Measurements from ENCODE around the gene ZBTB26. TPM values are rescaled to one million over a fixed set of nuclear protein-coding genes. Genes with fewer than 3 reads are reported as not detected.

Gene ZBTB26
- total and polyA plus RNA-seq, 12 donors, result 2.0 to 5.5 (median 3.7) TPM

DNA sequence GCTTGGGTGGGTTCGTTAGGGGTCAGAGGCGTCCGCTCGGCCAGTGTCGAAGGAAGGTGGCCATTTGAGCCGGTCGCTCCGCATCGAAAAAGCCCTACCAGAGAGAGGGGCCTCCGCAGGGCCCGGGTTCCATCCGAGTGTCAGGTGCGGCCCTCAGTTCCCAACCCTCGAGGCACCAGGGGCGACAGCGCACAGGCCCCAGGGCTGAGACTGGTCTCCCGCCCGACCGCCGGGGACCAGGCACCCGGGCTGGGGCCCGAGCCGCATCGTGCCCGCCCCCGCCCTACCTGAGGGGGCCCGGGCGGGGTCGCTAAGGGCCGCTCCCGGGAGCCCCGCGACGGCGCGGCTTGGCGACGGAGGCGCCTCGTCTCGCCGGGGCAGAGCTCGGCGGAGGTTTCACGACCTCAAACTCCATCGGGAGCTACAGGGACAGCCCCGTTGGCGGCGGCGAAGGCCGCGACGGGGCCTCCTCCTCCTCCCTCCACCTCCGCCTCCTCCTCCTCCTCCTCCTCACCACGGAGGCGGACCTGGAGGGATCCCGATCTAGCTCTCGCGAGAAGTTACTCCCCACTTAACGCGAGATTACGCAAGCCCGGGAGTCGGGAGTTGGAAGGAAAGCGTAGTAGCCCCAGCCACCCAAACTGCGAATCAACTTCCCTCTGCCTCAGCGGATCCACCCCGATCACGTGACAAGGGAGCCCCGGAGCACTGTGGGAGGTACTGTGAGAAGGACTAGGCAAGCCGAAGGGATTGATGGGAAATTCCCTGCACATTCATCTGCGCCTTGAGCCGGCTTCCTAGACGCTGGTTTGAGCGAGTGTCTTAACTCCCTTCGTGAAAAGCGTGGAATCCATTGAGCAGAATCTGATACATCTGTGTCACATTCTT lies 26.2 kb downstream of the ZBTB26 start, which contains the start of gene RC3H2:
Gene RC3H2 (minus strand): TSS at position 537 of the 888 bp plus-strand sequence. CDS start 7,850 bp downstream, outside the sequence.
- TF ChIP-seq, protein P1, sequence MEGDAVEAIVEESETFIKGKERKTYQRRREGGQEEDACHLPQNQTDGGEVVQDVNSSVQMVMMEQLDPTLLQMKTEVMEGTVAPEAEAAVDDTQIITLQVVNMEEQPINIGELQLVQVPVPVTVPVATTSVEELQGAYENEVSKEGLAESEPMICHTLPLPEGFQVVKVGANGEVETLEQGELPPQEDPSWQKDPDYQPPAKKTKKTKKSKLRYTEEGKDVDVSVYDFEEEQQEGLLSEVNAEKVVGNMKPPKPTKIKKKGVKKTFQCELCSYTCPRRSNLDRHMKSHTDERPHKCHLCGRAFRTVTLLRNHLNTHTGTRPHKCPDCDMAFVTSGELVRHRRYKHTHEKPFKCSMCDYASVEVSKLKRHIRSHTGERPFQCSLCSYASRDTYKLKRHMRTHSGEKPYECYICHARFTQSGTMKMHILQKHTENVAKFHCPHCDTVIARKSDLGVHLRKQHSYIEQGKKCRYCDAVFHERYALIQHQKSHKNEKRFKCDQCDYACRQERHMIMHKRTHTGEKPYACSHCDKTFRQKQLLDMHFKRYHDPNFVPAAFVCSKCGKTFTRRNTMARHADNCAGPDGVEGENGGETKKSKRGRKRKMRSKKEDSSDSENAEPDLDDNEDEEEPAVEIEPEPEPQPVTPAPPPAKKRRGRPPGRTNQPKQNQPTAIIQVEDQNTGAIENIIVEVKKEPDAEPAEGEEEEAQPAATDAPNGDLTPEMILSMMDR (IDR thresholded peaks at IDR 0.05), result no peak
- peaks cover 5 to 49% (median 40%) of the 10 kb centered on the region in 9 donors for H3K4me1 ChIP-seq
- H3K27me3 ChIP-seq, result no peaks in the 10 kb centered on the region
- WGBS, 2 donors, result 0% methylated on average over 75 to 77 of the region's 77 CpGs
- H3K36me3 ChIP-seq, result peaks cover 0 to 24% (median 0%) of the 10 kb centered on the region in 9 donors
- ATAC-seq (peak; percentile 97 to 99 (median 99)), DNase-seq (peak; percentile 93 to 99)
- intact Hi-C loops (cut with DNase I), result loop anchor here in 5 of 10 donors (1.0 to 10.0 kb wide), 6 partner anchors 26 to 90 kb away; partner anchors contain the start of genes RABGAP1 (in 2 of the 5) and ZBTB26 (in 1 of the 5)
- peak within 1 kb of the TSS; percentile 73 to 99 (median 86) for H3K4me3 ChIP-seq
- peak within 1 kb of the TSS; percentile 89 to 98 (median 94) for H3K27ac ChIP-seq
- H3K9me3 ChIP-seq, result no peaks in the 10 kb centered on the region

DNA sequence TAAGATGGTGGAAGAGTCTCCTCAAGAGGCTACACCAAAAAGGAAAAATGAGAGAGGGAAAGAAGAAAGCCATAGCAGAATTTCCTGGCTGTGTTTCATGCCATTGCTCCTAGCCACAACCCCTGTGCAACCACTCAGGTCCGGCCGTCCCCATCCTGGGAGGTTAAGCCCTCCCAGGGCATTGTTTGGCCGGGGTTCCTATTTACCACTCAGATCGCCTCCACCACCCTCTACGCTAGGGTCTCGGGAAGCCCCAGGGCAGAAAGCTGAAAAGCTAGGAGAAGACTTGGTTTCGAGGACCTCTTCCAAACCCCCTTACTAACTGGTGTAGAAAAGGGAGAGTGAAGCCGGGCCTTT lies 26.9 kb downstream of the ZBTB26 start:
- H3K27ac ChIP-seq, result peak overlapping the region; percentile 89 to 98 (median 94)
- peaks cover 0 to 18% (median 0%) of the 10 kb centered on the region in 9 donors for H3K36me3 ChIP-seq
- intact Hi-C loops (cut with DNase I), result loop anchor here in 4 of 10 donors (5.0 to 10.0 kb wide), 4 partner anchors 73 to 90 kb away; no protein-coding TSS in a partner anchor
- DNase-seq, result no peak
- H3K4me3 ChIP-seq, result peak overlapping the region; percentile 73 to 99 (median 86)
- ATAC-seq, result peak; percentile 9 to 58 (median 32)
- H3K4me1 ChIP-seq, result peaks cover 5 to 55% (median 46%) of the 10 kb centered on the region in 9 donors
- 0% methylated on average over 8 of the region's 8 CpGs for WGBS, 2 donors
- TF ChIP-seq, protein P1 (IDR thresholded peaks at IDR 0.05), result no peak
- H3K9me3 ChIP-seq, result no peaks in the 10 kb centered on the region
- H3K27me3 ChIP-seq, result no peaks in the 10 kb centered on the region

DNA sequence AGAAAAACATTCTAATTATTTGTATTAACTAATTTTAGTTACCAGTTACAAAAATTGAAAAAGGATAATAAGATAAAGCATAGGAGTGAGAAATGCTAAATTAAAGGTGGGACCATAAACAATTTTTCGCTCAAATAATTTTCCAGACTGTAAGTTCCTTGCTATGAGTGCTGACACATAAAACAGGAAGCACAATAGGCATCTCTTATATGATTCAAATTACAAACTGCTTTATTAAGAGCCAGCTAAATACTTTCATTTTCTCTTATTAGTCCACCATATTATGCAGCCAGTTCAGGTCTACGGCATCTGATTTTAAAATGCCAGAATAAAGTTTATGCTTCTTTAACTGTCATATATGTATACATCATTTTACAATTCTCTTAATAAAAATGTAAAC lies 30.5 kb downstream of the ZBTB26 start:
- Histone ChIP-seq H3K9me3 (no peaks in the 10 kb centered on the region), H3K4me3 (peak overlapping the region in 1 of 10 donors; percentile 48), H3K27ac (peak overlapping the region in 3 of 10 donors; percentile 13 to 83 (median 37)), H3K36me3 (peaks cover 0 to 31% (median 0%) of the 10 kb centered on the region in 9 donors), H3K4me1 (peaks cover 5 to 78% (median 57%) of the 10 kb centered on the region in 9 donors), H3K27me3 (no peaks in the 10 kb centered on the region)
- WGBS, 2 donors, result 44 to 63% methylated on average over 2 of the region's 2 CpGs
- TF ChIP-seq, protein P1 (IDR thresholded peaks at IDR 0.05), result no peak
- intact Hi-C loops (cut with DNase I), result loop anchor here in 4 of 10 donors (5.0 to 10.0 kb wide), 4 partner anchors 77 to 94 kb away; no protein-coding TSS in a partner anchor
- ATAC-seq (no peak), DNase-seq (no peak)

DNA sequence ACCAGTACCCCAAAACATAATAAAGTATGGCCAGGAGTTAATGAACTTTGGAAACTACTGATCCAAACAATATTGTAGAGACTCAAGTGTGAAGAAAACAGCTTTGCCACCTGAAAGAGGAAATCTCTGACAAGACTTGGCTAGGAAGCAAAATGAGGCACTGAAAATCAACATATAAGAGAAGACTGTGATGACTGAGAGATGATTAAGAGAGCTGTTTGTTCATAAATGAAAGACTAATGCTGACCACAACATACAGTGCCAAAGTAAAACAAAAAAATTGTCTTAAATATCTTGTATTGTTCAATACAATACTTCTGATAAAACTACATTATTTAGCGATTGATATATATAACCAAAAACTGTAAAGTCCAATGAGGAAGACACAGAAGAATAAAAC lies 33.3 kb downstream of the ZBTB26 start:
- Histone ChIP-seq H3K27me3 (no peaks in the 10 kb centered on the region), H3K27ac (no peak overlapping the region), H3K4me1 (peaks cover 1 to 62% (median 43%) of the 10 kb centered on the region in 9 donors), H3K4me3 (no peak overlapping the region), H3K9me3 (no peaks in the 10 kb centered on the region), H3K36me3 (peaks cover 0 to 59% (median 7%) of the 10 kb centered on the region in 9 donors)
- ATAC-seq, result no peak
- no peak for DNase-seq
- intact Hi-C loops (cut with DNase I), result no loop called here
- TF ChIP-seq, protein P1 (IDR thresholded peaks at IDR 0.05), result no peak
- WGBS, 2 donors, result 97 to 100% methylated on average over 1 of the region's 1 CpG

All from heart right ventricle (tissue), 16 donors.